Thyroid gland (tissue), 4 donors: Measurements from ENCODE around the gene AKR1C8. TPM values are rescaled to one million over a fixed set of nuclear protein-coding genes. Genes with fewer than 3 reads are reported as not detected.
"Not testable (repeated sequence)": the region's sequence is repeated elsewhere in the genome, so short reads cannot be mapped to it uniquely, and the experiment has no call there.

Experiments used
- DNase-seq, 2 donors: peaks; one replicate each; pipeline ENCODE4 v3.0.0-alpha.2; 2019
- H3K27ac ChIP-seq, 3 donors: fragments of 200-600 bp; sonication (generic); 1 replicate in 2 of 3; 2 replicates in 1 of 3; pipeline ENCODE4 v1.5.1; 2016 to 2019; ENCODE audit warnings: mild to moderate bottlenecking in 1 of 3, moderate library complexity in 1 of 3
- H3K27me3 ChIP-seq: fragments of 200-600 bp; sonication (generic); one replicate; pipeline ENCODE4 v1.5.1; 2019
- H3K36me3 ChIP-seq, 2 donors: fragments of 200-600 bp; sonication (generic); one replicate each; pipeline ENCODE4 v1.5.1; 2016 to 2019
- H3K4me1 ChIP-seq, 2 donors: fragments of 200-600 bp; sonication (generic); one replicate each; pipeline ENCODE4 v1.5.1; 2017 to 2019
- H3K4me3 ChIP-seq, 3 donors: fragments of 200-600 bp; sonication (generic); replicated peaks in 1 of 3; 1 replicate in 2 of 3; 2 replicates in 1 of 3; pipeline ENCODE4 v1.5.1; 2016; ENCODE audit warnings: mild to moderate bottlenecking in 1 of 3
- H3K9me3 ChIP-seq: fragments of 200-600 bp; sonication (generic); one replicate; pipeline ENCODE4 v1.5.1; 2017
- CTCF ChIP-seq, 6 experiments: fragments of 200-600 bp in 3 of 6; fragments of 450-650 bp in 3 of 6; sonication (generic) in 3 of 6; IDR thresholded peaks; one replicate each; pipeline ENCODE4 v1.5.1; 2016 to 2019; ENCODE audit warnings: antibody characterized with exemption in 6 of 6, mild to moderate bottlenecking in 2 of 6, inconsistent platforms in 1 of 6, moderate library complexity in 1 of 6
- POLR2A ChIP-seq, 2 donors: fragments of 450-650 bp; IDR thresholded peaks; one replicate each; pipeline ENCODE4 v1.6.1; 2017; ENCODE audit warnings: antibody characterized with exemption in 2 of 2, mild to moderate bottlenecking in 2 of 2, moderate library complexity in 1 of 2
- WGBS, 2 donors: methylation state at CpG; one replicate each; pipeline ENCODE4 v1.1.5; 2017; 5-methylcytosine and 5-hydroxymethylcytosine counted together
- intact Hi-C: fragments of 100-400 bp; cut with DNase I; formaldehyde crosslinking; loops from one replicate; pipeline ENCODE4 v1.15.1; 2023
- total RNA-seq, 4 donors: library from RNA; depleted of rRNA; stranded (reverse); fragments of >200 nt; gene quantifications; one replicate each; pipeline ENCODE4 v1.2.3, GENCODE V29; 2016

The AKR1C8 gene
- total RNA-seq, 4 donors from 2014 or later: not detected

- H3K4me3 ChIP-seq: no peak overlapping the region
- no peaks in the 10 kb centered on the region for H3K4me1 ChIP-seq
- WGBS, 2 donors: 76 to 85% methylated on average over 5 of the region's 5 CpGs
- no peak for DNase-seq
- no peaks in the 10 kb centered on the region for H3K9me3 ChIP-seq
- no peaks in the 10 kb centered on the region for H3K27me3 ChIP-seq
- TF ChIP-seq CTCF (IDR thresholded peaks at IDR 0.05) (no peak), POLR2A (IDR thresholded peaks at IDR 0.05) (no peak)
- intact Hi-C loops: no loop called here
- H3K27ac ChIP-seq: no peak overlapping the region
- no peaks in the 10 kb centered on the region for H3K36me3 ChIP-seq
These were observed 41.8 kb downstream of the AKR1C8 start for GRCh38 chr10:5143137-5143536.

- Histone ChIP-seq H3K4me3 (no peak overlapping the region), H3K9me3 (no peaks in the 10 kb centered on the region), H3K4me1 (no peaks in the 10 kb centered on the region), H3K27me3 (no peaks in the 10 kb centered on the region), H3K36me3 (no peaks in the 10 kb centered on the region), H3K27ac (no peak overlapping the region)
- no peak for DNase-seq
- intact Hi-C loops: no loop called here
- WGBS, 2 donors: 68 to 74% methylated on average over 4 of the region's 4 CpGs
- no peak for TF ChIP-seq CTCF (IDR thresholded peaks at IDR 0.05)
- no peak for TF ChIP-seq POLR2A (IDR thresholded peaks at IDR 0.05)
These were observed 42.8 kb downstream of the AKR1C8 start for GRCh38 chr10:5142199-5142598.

GRCh38 chr10:5137699-5138098, 47.3 kb downstream of the AKR1C8 start:
- WGBS, 2 donors: 40 to 57% methylated on average over 4 of the region's 4 CpGs
- H3K27me3 ChIP-seq, intact Hi-C loops, DNase-seq, H3K36me3 ChIP-seq, H3K4me1 ChIP-seq, H3K27ac ChIP-seq, H3K9me3 ChIP-seq, H3K4me3 ChIP-seq: not testable (repeated sequence)

- WGBS, 2 donors: 90 to 92% methylated on average over 1 of the region's 1 CpG
- no peak for DNase-seq
- TF ChIP-seq CTCF (IDR thresholded peaks at IDR 0.05): no peak
- TF ChIP-seq POLR2A (IDR thresholded peaks at IDR 0.05): no peak
- H3K27ac ChIP-seq: no peak overlapping the region
- intact Hi-C loops: no loop called here
- H3K4me3 ChIP-seq: no peak overlapping the region
- no peaks in the 10 kb centered on the region for H3K4me1 ChIP-seq
- no peaks in the 10 kb centered on the region for H3K9me3 ChIP-seq
- H3K36me3 ChIP-seq: no peaks in the 10 kb centered on the region
- no peaks in the 10 kb centered on the region for H3K27me3 ChIP-seq
These were observed 48.4 kb downstream of the AKR1C8 start for GRCh38 chr10:5136468-5137087.

- H3K36me3 ChIP-seq: no peaks in the 10 kb centered on the region
- H3K27me3 ChIP-seq: no peaks in the 10 kb centered on the region
- WGBS, 2 donors: 83 to 84% methylated on average over 2 of the region's 2 CpGs
- H3K4me3 ChIP-seq: no peak overlapping the region
- H3K27ac ChIP-seq: no peak overlapping the region
- no peak for DNase-seq
- TF ChIP-seq POLR2A (IDR thresholded peaks at IDR 0.05) (no peak), CTCF (IDR thresholded peaks at IDR 0.05) (no peak)
- no peaks in the 10 kb centered on the region for H3K4me1 ChIP-seq
- no peaks in the 10 kb centered on the region for H3K9me3 ChIP-seq
- intact Hi-C loops: no loop called here
These were observed 49.4 kb downstream of the AKR1C8 start for GRCh38 chr10:5135581-5135980.
